K562 (cell line): ENCODE results near the gene SLC31A2. TPM values are rescaled to one million over a fixed set of nuclear protein-coding genes. Genes with fewer than 3 reads are reported as not detected.

ENCODE experiments used
- FOXK1 ChIP-seq: sonication (generic); formaldehyde crosslinking; IDR thresholded peaks from 2 replicates; pipeline ENCODE4 v1.8.0; 2022; ENCODE audit warnings: missing genetic modification reagents, mild to moderate bottlenecking, borderline replicate concordance
- FOXM1 ChIP-seq, 2 experiments: fragments of 450-650 bp in 1 of 2; sonication (generic) in 1 of 2; formaldehyde crosslinking in 1 of 2; IDR thresholded peaks; 2 replicates each; pipeline versions ENCODE4 v1.6.1 to v1.9.0; 2017 to 2022; ENCODE audit warnings: low read depth in 2 of 2, mild to moderate bottlenecking in 2 of 2, missing genetic modification reagents in 1 of 2, moderate library complexity in 1 of 2
- HIVEP1 ChIP-seq: fragments of 250-450 bp; sonication (Bioruptor Pico); IDR thresholded peaks from 2 replicates; pipeline ENCODE4 v1.4.0; 2020; ENCODE audit warnings: mild to moderate bottlenecking
- HNRNPH1 ChIP-seq: fragments of 200-400 bp; formaldehyde crosslinking; optimal IDR thresholded peaks from 2 replicates; pipeline ENCODE3; 2017; ENCODE audit warnings: low read depth, mild to moderate bottlenecking, low read length, moderate library complexity
- MGA ChIP-seq: fragments of 450-650 bp; IDR thresholded peaks from 2 replicates; pipeline ENCODE4 v1.6.1; 2016; ENCODE audit warnings: mild to moderate bottlenecking, moderate library complexity
- PHF21A ChIP-seq: fragments of 450-650 bp; IDR thresholded peaks from 2 replicates; pipeline ENCODE4 v1.6.1; 2017; ENCODE audit warnings: low read depth, borderline replicate concordance
- U2AF1 ChIP-seq: fragments of 200-400 bp; formaldehyde crosslinking; optimal IDR thresholded peaks from 2 replicates; pipeline ENCODE3; 2017; ENCODE audit warnings: mild to moderate bottlenecking, low read depth, low read length, moderate library complexity
- ZNF311 ChIP-seq: fragments of 250-450 bp; sonication (Bioruptor Pico); IDR thresholded peaks from 2 replicates; pipeline ENCODE4 v1.4.0; 2020; ENCODE audit warnings: mild to moderate bottlenecking, moderate library complexity
- ZNF609 ChIP-seq: sonication (generic); formaldehyde crosslinking; IDR thresholded peaks from 2 replicates; pipeline ENCODE4 v1.8.1; 2023; ENCODE audit warnings: missing genetic modification reagents, mild to moderate bottlenecking, borderline replicate concordance
- polyA plus RNA-seq, 8 experiments: library from polyadenylated mRNA; depleted of rRNA in 4 of 8; stranded (reverse) in 5 of 8; unstranded in 3 of 8; fragments of >200 nt; fragmentation: Nextera tagmentation in 2 of 8; fragmentation: Illumina TruSeq in 1 of 8; extraction: Ambion mirVana in 2 of 8; extraction: Trizol in 1 of 8; gene quantifications; 2 replicates each; pipeline versions ENCODE4 v1.2.1 to v1.2.3, GENCODE V29; 2011 to 2014; ENCODE audit warnings: inconsistent platforms in 1 of 8, missing spikeins in 1 of 8
- total RNA-seq, 7 experiments: library from RNA; depleted of rRNA in 6 of 7; stranded (reverse); fragments of >200 nt in 6 of 7; fragmentation: Illumina TruSeq in 2 of 7; extraction: Trizol in 2 of 7; gene quantifications; 2 replicates each; pipeline versions ENCODE4 v1.2.1 to v1.2.3, GENCODE V29; 2011 to 2021; ENCODE audit warnings: low replicate concordance in 1 of 7

The SLC31A2 gene
- total and polyA plus RNA-seq, 9 of the 15 experiments (the other 6 are each of a cell fraction or from before 2014, with no cell fraction given), result 1.5 to 4.3 (median 2.3) TPM

GRCh38 chr9:113150670-113151611 is at the start of gene SLC31A2 (continued):
- TF ChIP-seq MGA (no peak), FOXK1 (peak; percentile 40; the same call in 1 of the 2 replicates), ZNF609 (CRISPR knock-in tag) (no peak), ZNF311 (CRISPR knock-in tag) (0 out of 2 replicates have a peak, but pooled peaks have one; percentile 17), FOXM1 (IDR thresholded peaks at IDR 0.05; ENCODE audit: low read depth) (no peak), FOXM1 (CRISPR knock-in tag; IDR thresholded peaks at IDR 0.05; ENCODE audit: low read depth) (no peak), PHF21A (no peak), HNRNPH1 (no peak), U2AF1 (no peak), HIVEP1 (0 out of 2 replicates have a peak, but pooled peaks have one; percentile 34)
